ENCODE data around the gene ELFN2.
A peak's percentile ranks its signal among the peaks of the same experiment; 100 is the strongest.

The ELFN2 gene

DNA sequence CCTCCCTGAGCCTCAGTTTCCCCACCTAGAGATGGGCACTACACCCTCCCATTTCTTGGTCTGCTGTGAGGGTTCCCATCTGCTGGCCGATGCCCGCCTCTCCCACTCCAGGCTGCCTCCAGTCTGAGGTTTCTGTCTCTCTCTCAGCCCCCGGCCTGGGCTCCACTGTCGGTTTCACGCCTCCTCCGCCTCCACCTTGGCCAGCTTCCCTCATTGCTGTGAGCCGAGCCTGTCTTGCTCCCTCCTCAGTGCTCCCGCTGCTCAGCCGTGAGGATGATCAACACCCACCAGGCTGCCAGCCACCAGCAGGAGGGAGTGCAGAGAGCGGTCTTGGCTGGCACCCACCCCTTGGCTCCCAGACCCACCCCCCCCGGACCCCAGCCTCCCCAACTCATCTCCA, 83.9 kb downstream of the ELFN2 start:
- no peaks in the 10 kb centered on the region for H3K36me3 ChIP-seq (ENCODE audit: control insufficient read depth, insufficient read depth, low read length)
- H3K4me1 ChIP-seq (ENCODE audit: control insufficient read depth, insufficient read depth, low read length), result peaks cover 5% of the 10 kb centered on the region; the same call in 1 of the 2 replicates
- no peak overlapping the region for H3K27ac ChIP-seq (ENCODE audit: low read depth, low read length)
- peaks cover 7% of the 10 kb centered on the region; the same call in 1 of the 2 replicates for H3K27me3 ChIP-seq (ENCODE audit: control insufficient read depth, insufficient read depth, low read length)
- H3K9ac ChIP-seq (ENCODE audit: low read depth, low read length), result no peak overlapping the region
- H3K4me3 ChIP-seq (ENCODE audit: low read depth, low read length), result no peak overlapping the region
- no peaks in the 10 kb centered on the region for H3K9me3 ChIP-seq (ENCODE audit: control insufficient read depth, insufficient read depth, low read length)

DNA sequence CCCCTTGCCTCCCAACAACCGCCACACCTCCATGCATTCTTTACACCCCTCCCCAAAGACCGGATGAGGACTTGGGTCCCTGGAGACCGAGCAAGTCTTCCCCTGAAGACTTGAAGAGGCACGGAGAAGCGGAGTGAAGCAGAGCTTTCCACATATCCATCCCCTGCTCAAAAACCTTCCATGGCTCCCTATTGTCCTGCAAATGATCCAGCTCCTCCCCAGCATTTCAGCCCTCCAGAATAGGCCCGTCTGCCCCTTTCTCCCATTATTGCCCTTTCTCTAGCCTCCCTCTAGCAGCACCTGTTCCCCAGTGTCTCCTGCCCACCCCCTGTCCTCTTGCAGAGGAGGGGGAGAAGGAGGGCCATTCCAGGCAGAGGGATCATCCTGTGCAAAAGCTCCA, 85.2 kb downstream of the ELFN2 start:
- no peak overlapping the region for H3K9ac ChIP-seq (ENCODE audit: low read depth, low read length)
- no peak overlapping the region for H3K4me3 ChIP-seq (ENCODE audit: low read depth, low read length)
- no peaks in the 10 kb centered on the region for H3K36me3 ChIP-seq (ENCODE audit: control insufficient read depth, insufficient read depth, low read length)
- no peaks in the 10 kb centered on the region for H3K9me3 ChIP-seq (ENCODE audit: control insufficient read depth, insufficient read depth, low read length)
- peaks cover 12% of the 10 kb centered on the region; the same call in 1 of the 2 replicates for H3K27me3 ChIP-seq (ENCODE audit: control insufficient read depth, insufficient read depth, low read length)
- H3K27ac ChIP-seq (ENCODE audit: low read depth, low read length), result no peak overlapping the region
- peaks cover 5% of the 10 kb centered on the region; the same call in 1 of the 2 replicates for H3K4me1 ChIP-seq (ENCODE audit: control insufficient read depth, insufficient read depth, low read length)

DNA sequence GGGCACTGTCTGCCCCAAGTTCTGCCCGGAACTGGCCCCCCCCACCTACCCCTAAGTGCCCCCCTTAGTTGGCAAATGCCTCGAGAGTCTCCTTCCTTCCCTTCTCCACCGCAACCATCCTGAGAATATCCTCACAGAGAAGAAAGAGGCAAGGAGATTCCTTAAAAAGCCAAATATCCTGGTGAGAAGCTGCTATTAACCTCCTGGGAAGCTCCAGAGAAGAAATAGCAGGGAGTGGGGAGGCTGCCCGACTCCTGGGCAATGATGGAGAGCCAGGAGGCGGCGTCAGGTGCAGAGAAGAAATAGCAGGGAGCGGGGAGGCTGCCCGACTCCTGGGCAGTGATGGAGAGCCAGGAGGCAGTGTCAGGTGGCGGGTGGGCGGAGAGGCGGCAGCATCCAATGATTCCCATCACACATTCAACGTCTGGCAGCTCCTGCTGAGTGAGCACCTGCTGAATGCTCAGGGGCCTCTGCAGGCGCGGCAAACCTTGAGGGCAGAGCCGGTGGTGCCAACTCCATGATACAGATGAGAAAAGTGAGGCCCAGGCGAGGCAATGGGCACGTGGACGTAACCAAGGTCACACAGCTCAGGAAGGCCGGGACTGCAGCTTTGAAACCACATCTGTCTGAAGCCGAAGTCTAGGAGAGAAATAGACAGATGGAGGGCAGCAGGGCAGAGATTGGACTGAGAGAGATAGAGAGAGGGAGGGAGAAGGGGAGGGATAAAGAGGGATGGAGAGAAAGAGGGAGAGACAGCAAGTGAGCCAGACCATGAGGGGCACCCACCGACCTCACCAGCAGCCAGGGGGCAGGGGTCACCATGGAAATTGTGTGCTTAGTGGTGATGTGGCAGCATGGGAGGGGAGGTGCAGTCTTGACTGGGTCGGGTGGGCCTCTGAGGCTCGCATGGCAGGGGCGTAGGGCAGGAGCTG, 86.7 kb downstream of the ELFN2 start:
- peaks cover 10% of the 10 kb centered on the region; the same call in 1 of the 2 replicates for H3K4me1 ChIP-seq (ENCODE audit: control insufficient read depth, insufficient read depth, low read length)
- H3K27ac ChIP-seq (ENCODE audit: low read depth, low read length), result no peak overlapping the region
- no peak overlapping the region for H3K9ac ChIP-seq (ENCODE audit: low read depth, low read length)
- H3K27me3 ChIP-seq (ENCODE audit: control insufficient read depth, insufficient read depth, low read length), result peaks cover 17% of the 10 kb centered on the region; the same call in 1 of the 2 replicates
- no peak overlapping the region for H3K4me3 ChIP-seq (ENCODE audit: low read depth, low read length)
- H3K9me3 ChIP-seq (ENCODE audit: control insufficient read depth, insufficient read depth, low read length), result no peaks in the 10 kb centered on the region
- H3K36me3 ChIP-seq (ENCODE audit: control insufficient read depth, insufficient read depth, low read length), result no peaks in the 10 kb centered on the region

DNA sequence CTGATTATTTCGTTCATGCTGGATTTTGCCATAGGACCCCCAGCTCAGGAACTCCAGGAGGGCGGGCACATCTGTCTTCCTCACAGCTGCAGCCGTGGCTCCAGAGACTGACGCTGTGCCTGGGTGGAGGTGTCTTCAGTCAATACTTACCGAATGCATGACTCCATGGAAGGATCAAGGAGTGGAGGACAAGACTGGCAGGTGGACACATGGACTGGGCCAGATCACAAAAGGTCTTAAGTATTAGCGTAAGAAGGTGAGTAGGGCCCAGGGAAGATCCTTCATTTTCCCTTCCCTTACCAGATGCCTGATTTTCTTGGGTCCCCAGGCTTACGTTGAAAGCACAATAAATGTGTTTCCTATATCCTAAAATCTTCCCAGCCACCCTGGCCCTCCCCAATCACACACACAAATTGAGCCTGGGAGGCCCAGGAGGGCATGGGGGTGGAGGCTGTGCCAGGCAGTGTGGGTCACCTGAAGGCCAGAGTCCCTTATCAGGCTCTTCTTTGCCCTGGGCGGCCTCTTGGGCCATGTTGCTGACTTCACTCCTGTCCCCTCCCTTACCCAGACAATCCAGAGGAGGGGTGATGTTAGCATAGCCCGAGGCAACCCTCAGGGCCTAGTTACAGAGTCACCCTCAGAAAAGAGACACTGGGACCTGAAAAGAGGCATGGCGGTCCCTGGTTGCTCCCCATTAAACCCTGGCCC, 88.6 kb downstream of the ELFN2 start:
- Histone ChIP-seq H3K4me1 (ENCODE audit: control insufficient read depth, insufficient read depth, low read length) (peaks cover 13% of the 10 kb centered on the region; the same call in 1 of the 2 replicates), H3K27me3 (ENCODE audit: control insufficient read depth, insufficient read depth, low read length) (peaks cover 35% of the 10 kb centered on the region), H3K27ac (ENCODE audit: low read depth, low read length) (no peak overlapping the region), H3K9me3 (ENCODE audit: control insufficient read depth, insufficient read depth, low read length) (no peaks in the 10 kb centered on the region), H3K9ac (ENCODE audit: low read depth, low read length) (no peak overlapping the region), H3K36me3 (ENCODE audit: control insufficient read depth, insufficient read depth, low read length) (no peaks in the 10 kb centered on the region), H3K4me3 (ENCODE audit: low read depth, low read length) (no peak overlapping the region)

DNA sequence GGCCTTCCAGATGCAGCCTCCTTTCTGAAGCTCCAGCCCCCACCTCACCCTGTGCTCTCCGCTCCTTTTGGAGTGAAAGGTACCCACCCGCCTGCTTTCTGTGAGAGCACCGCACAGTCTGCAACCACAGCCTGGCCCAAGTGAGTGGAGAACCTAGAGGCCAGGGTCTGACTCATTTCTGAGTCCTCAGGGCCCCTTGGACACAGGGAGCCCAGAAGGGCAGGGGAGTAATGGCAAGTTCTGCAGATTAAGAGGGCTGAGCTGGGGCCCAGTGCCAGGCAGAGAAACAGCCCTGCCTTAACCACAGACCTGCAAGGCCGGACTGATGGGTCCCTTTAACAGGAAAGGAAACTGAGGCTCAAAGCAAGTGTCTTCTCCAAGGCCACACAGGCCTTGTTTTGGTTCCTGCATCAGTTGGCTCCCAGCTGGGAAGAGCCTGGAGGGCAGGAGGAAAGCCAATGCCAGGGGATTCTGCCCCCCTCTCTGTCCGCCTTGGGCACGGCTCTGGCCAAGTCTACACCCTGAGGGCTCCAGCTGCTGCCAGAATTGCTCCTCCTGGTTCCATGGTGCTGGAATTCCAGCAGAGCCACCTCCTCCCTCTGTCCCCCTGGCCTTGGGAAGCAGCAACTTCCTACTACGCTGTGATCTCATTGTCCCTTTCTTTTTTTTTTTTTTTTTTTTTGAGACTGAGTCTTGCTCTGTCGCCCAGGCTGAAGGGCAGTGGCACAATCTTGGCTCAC, 89.9 kb downstream of the ELFN2 start:
- H3K4me3 ChIP-seq (ENCODE audit: low read depth, low read length), result no peak overlapping the region
- no peaks in the 10 kb centered on the region for H3K9me3 ChIP-seq (ENCODE audit: control insufficient read depth, insufficient read depth, low read length)
- H3K27me3 ChIP-seq (ENCODE audit: control insufficient read depth, insufficient read depth, low read length), result peaks cover 36% of the 10 kb centered on the region
- H3K4me1 ChIP-seq (ENCODE audit: control insufficient read depth, insufficient read depth, low read length), result peaks cover 13% of the 10 kb centered on the region; the same call in 1 of the 2 replicates
- H3K27ac ChIP-seq (ENCODE audit: low read depth, low read length), result no peak overlapping the region
- H3K9ac ChIP-seq (ENCODE audit: low read depth, low read length), result no peak overlapping the region
- no peaks in the 10 kb centered on the region for H3K36me3 ChIP-seq (ENCODE audit: control insufficient read depth, insufficient read depth, low read length)

DNA sequence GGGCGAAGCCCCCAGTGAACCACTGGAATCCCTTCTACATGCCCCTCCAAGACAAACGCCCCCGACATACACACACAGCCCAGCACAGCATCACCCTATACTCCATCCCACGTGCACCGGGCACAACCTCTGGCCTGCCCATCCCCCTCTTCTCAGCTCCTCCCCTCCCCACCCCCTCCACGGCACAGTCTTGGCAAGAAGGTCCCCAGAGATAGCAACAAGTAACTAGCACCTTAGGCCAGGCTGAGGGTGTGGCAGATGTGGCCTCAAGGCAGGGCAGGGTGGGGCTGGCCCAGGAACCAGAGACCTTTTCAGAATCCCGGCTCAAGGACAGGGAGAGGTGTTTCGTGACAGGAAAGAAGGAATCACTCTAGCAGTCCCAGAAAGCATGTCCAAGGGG, 90.7 kb downstream of the ELFN2 start:
- H3K27me3 ChIP-seq (ENCODE audit: control insufficient read depth, insufficient read depth, low read length), result peaks cover 36% of the 10 kb centered on the region

DNA sequence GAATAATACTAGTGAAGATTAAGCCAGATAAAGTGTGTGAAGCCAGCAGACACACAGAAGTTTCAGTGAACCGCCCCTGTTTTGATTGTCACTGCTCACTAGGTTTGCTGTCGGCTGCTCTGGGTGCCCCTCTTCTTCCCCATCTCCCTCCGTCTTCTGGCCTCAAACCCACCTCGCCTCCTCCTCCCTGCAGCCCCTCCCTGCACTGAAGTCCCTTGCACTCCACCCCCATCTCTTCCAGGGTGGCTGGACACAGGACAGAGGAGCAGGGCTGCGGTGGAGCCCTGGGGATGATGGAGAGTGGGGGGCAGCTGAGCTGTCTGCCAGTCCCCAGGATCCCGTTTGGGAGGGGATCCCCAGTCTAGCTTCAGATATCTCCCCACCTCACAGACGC, 91.5 kb downstream of the ELFN2 start:
- no peak overlapping the region for H3K9ac ChIP-seq (ENCODE audit: low read depth, low read length)
- no peaks in the 10 kb centered on the region for H3K9me3 ChIP-seq (ENCODE audit: control insufficient read depth, insufficient read depth, low read length)
- H3K27me3 ChIP-seq (ENCODE audit: control insufficient read depth, insufficient read depth, low read length), result peaks cover 30% of the 10 kb centered on the region
- peak overlapping the region; percentile 64 for H3K4me3 ChIP-seq (ENCODE audit: low read depth, low read length)
- no peak overlapping the region for H3K27ac ChIP-seq (ENCODE audit: low read depth, low read length)
- no peaks in the 10 kb centered on the region for H3K36me3 ChIP-seq (ENCODE audit: control insufficient read depth, insufficient read depth, low read length)
- peaks cover 10% of the 10 kb centered on the region; the same call in 1 of the 2 replicates for H3K4me1 ChIP-seq (ENCODE audit: control insufficient read depth, insufficient read depth, low read length)

More for the DNA sequence above, 90.7 kb downstream of the ELFN2 start:
- Histone ChIP-seq H3K27ac (ENCODE audit: low read depth, low read length) (no peak overlapping the region), H3K9ac (ENCODE audit: low read depth, low read length) (no peak overlapping the region), H3K4me3 (ENCODE audit: low read depth, low read length) (no peak overlapping the region), H3K4me1 (ENCODE audit: control insufficient read depth, insufficient read depth, low read length) (peaks cover 13% of the 10 kb centered on the region; the same call in 1 of the 2 replicates), H3K9me3 (ENCODE audit: control insufficient read depth, insufficient read depth, low read length) (no peaks in the 10 kb centered on the region), H3K36me3 (ENCODE audit: control insufficient read depth, insufficient read depth, low read length) (no peaks in the 10 kb centered on the region)

DNA sequence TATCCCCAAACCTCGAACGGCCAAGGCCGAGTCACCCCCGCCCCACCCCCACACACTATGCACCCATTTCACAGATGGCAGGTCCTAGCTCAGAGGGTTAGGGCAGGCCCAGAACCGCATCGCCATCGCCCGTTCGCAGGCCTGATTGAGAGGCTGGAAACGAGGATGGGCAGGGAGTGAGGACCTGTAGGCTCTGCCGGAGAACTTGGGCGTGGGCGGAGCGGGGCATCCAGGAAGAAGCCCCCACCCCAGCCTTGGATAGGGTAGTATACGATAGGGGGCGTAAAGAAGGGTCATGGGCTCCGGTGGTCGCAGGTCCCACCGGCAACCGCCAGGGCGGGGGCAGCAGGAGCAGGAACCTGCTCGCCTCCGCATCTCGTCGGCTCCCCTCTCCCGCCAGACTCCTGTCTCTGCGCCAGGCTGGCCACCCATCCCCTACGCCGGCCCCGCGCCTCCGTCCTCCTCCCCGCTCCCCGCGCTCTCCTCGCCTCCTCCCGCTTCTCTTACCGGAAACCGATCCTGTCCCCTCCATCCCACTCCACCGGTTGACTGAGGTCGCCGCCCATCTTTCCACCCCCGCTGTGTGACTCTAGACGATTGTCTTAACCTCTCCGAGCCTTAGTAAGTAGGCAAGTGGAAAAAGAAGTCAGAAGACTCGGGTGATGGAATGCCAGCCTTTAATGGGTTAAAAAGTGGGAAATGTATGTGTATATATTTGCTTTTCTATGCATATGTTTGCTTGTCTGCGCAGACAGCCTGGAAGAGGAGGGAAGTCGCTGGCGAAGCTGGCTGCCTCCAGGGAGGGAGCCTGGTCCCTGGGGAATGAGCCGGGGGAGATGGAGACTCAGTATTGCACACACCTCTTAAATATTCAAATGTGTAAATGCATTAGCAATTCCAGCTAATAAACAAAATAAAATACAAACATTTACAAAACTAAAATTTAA, 92.1 kb downstream of the ELFN2 start:
- Histone ChIP-seq H3K27ac (ENCODE audit: low read depth, low read length) (no peak overlapping the region), H3K27me3 (ENCODE audit: control insufficient read depth, insufficient read depth, low read length) (peaks cover 29% of the 10 kb centered on the region), H3K9ac (ENCODE audit: low read depth, low read length) (no peak overlapping the region), H3K9me3 (ENCODE audit: control insufficient read depth, insufficient read depth, low read length) (no peaks in the 10 kb centered on the region), H3K4me3 (ENCODE audit: low read depth, low read length) (peak overlapping the region; percentile 64), H3K4me1 (ENCODE audit: control insufficient read depth, insufficient read depth, low read length) (peaks cover 7% of the 10 kb centered on the region; the same call in 1 of the 2 replicates), H3K36me3 (ENCODE audit: control insufficient read depth, insufficient read depth, low read length) (no peaks in the 10 kb centered on the region)

DNA sequence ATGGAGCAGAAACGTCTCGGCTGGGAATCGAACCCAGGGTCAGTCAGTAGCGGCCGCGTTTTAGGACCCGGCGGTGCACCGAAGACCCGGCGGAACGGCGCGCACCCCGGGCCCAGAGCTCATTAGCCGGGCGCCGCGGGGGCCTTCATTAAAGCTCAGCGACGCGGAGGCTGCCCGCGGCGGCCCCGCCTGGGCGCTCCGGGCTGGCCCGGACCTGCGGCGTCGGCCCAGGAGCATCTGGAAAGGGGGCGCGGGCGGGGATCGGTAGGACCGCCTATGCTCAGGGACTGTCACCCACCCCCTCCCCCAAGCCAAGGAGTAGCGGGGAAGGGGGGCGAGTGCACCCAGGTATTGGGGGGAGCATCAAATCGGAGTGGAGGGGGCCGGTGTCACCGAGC, 92.8 kb downstream of the ELFN2 start:
- Histone ChIP-seq H3K27me3 (ENCODE audit: control insufficient read depth, insufficient read depth, low read length) (peaks cover 29% of the 10 kb centered on the region), H3K9ac (ENCODE audit: low read depth, low read length) (no peak overlapping the region), H3K4me3 (ENCODE audit: low read depth, low read length) (peak overlapping the region; percentile 64), H3K9me3 (ENCODE audit: control insufficient read depth, insufficient read depth, low read length) (no peaks in the 10 kb centered on the region), H3K36me3 (ENCODE audit: control insufficient read depth, insufficient read depth, low read length) (no peaks in the 10 kb centered on the region), H3K4me1 (ENCODE audit: control insufficient read depth, insufficient read depth, low read length) (peaks cover 7% of the 10 kb centered on the region; the same call in 1 of the 2 replicates), H3K27ac (ENCODE audit: low read depth, low read length) (no peak overlapping the region)
